Measurements from ENCODE around the gene FGF2.

DNA sequence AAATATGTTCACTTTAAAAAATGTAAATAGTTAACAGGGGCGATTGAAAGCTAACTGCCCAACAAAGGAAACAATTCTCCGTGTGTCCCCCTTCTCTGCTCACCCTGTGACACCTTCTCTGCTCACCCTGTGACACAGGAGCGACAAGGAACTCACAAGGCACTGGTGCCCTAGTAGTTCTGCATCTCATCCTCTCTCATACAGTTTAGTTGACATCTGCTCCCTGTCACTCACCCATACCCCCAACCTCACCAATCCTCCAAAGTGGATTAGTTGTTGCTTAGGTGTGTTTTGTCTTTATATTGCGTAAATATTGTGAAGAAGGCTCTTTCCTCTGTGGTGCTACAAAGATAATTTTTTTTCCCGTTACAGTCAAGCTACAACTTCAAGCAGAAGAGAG is 49.3 kb downstream of the FGF2 start:
- TF ChIP-seq RAD21 (IDR thresholded peaks at IDR 0.05; ENCODE audit: low read depth) = no peak
- TF ChIP-seq, protein P1, sequence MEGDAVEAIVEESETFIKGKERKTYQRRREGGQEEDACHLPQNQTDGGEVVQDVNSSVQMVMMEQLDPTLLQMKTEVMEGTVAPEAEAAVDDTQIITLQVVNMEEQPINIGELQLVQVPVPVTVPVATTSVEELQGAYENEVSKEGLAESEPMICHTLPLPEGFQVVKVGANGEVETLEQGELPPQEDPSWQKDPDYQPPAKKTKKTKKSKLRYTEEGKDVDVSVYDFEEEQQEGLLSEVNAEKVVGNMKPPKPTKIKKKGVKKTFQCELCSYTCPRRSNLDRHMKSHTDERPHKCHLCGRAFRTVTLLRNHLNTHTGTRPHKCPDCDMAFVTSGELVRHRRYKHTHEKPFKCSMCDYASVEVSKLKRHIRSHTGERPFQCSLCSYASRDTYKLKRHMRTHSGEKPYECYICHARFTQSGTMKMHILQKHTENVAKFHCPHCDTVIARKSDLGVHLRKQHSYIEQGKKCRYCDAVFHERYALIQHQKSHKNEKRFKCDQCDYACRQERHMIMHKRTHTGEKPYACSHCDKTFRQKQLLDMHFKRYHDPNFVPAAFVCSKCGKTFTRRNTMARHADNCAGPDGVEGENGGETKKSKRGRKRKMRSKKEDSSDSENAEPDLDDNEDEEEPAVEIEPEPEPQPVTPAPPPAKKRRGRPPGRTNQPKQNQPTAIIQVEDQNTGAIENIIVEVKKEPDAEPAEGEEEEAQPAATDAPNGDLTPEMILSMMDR (IDR thresholded peaks at IDR 0.05 in 2 of 3, conservative IDR thresholded peaks at IDR 0.05 in 1 of 3; ENCODE audit: borderline replicate concordance in 1 of 3, insufficient read depth in 1 of 3, low read depth in 2 of 3, low read length in 2 of 3) = no peak
- TF ChIP-seq CEBPB (IDR thresholded peaks at IDR 0.05; ENCODE audit: low read depth) = no peak
- TF ChIP-seq, protein P2, sequence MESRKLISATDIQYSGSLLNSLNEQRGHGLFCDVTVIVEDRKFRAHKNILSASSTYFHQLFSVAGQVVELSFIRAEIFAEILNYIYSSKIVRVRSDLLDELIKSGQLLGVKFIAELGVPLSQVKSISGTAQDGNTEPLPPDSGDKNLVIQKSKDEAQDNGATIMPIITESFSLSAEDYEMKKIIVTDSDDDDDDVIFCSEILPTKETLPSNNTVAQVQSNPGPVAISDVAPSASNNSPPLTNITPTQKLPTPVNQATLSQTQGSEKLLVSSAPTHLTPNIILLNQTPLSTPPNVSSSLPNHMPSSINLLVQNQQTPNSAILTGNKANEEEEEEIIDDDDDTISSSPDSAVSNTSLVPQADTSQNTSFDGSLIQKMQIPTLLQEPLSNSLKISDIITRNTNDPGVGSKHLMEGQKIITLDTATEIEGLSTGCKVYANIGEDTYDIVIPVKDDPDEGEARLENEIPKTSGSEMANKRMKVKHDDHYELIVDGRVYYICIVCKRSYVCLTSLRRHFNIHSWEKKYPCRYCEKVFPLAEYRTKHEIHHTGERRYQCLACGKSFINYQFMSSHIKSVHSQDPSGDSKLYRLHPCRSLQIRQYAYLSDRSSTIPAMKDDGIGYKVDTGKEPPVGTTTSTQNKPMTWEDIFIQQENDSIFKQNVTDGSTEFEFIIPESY (IDR thresholded peaks at IDR 0.05; ENCODE audit: extremely low read depth, insufficient replicate concordance, low read length) = no peak
- no peak for TF ChIP-seq POLR2A (IDR thresholded peaks at IDR 0.05; ENCODE audit: borderline replicate concordance, extremely low read depth, insufficient read depth, insufficient read length)
- no peak for TF ChIP-seq POLR2AphosphoS5 (IDR thresholded peaks at IDR 0.05; ENCODE audit: low read depth, low read length)
- TF ChIP-seq CBX3 (IDR thresholded peaks at IDR 0.05; ENCODE audit: low read depth) = no peak
- no peak for TF ChIP-seq EZH2 (IDR thresholded peaks at IDR 0.05)
- TF ChIP-seq, protein P3, sequence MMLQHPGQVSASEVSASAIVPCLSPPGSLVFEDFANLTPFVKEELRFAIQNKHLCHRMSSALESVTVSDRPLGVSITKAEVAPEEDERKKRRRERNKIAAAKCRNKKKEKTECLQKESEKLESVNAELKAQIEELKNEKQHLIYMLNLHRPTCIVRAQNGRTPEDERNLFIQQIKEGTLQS (IDR thresholded peaks at IDR 0.05) = no peak
- TF ChIP-seq, protein P4, sequence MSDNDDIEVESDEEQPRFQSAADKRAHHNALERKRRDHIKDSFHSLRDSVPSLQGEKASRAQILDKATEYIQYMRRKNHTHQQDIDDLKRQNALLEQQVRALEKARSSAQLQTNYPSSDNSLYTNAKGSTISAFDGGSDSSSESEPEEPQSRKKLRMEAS (IDR thresholded peaks at IDR 0.05) = no peak
- TF ChIP-seq, protein P5, sequence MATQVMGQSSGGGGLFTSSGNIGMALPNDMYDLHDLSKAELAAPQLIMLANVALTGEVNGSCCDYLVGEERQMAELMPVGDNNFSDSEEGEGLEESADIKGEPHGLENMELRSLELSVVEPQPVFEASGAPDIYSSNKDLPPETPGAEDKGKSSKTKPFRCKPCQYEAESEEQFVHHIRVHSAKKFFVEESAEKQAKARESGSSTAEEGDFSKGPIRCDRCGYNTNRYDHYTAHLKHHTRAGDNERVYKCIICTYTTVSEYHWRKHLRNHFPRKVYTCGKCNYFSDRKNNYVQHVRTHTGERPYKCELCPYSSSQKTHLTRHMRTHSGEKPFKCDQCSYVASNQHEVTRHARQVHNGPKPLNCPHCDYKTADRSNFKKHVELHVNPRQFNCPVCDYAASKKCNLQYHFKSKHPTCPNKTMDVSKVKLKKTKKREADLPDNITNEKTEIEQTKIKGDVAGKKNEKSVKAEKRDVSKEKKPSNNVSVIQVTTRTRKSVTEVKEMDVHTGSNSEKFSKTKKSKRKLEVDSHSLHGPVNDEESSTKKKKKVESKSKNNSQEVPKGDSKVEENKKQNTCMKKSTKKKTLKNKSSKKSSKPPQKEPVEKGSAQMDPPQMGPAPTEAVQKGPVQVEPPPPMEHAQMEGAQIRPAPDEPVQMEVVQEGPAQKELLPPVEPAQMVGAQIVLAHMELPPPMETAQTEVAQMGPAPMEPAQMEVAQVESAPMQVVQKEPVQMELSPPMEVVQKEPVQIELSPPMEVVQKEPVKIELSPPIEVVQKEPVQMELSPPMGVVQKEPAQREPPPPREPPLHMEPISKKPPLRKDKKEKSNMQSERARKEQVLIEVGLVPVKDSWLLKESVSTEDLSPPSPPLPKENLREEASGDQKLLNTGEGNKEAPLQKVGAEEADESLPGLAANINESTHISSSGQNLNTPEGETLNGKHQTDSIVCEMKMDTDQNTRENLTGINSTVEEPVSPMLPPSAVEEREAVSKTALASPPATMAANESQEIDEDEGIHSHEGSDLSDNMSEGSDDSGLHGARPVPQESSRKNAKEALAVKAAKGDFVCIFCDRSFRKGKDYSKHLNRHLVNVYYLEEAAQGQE (IDR thresholded peaks at IDR 0.05; ENCODE audit: low read depth) = no peak
- TF ChIP-seq SRF (IDR thresholded peaks at IDR 0.05; ENCODE audit: low read depth) = no peak

All from HCT116 (cell line).